HG03139 (cell line): ENCODE data around the gene ANAPC7.
"Not testable (repeated sequence)": the region's sequence is repeated elsewhere in the genome, so short reads cannot be mapped to it uniquely, and the experiment has no call there.

ENCODE experiments used
- ATAC-seq: cut with Tn5 transposase; IDR thresholded peaks from one replicate; pipeline ENCODE4 v1.9.1; 2021; ENCODE audit not compliant: unreplicated experiment

Gene ANAPC7

GRCh38 chr12:110349096-110349495, 54.4 kb downstream of the ANAPC7 start:
- no peak for ATAC-seq

- no peak for ATAC-seq
Observed at GRCh38 chr12:110348431-110349059, 55.0 kb downstream of the ANAPC7 start.

GRCh38 chr12:110347767-110348166, 55.7 kb downstream of the ANAPC7 start:
- no peak for ATAC-seq

- ATAC-seq: no peak
Observed at GRCh38 chr12:110345963-110346362, 57.5 kb downstream of the ANAPC7 start.

- no peak for ATAC-seq
Observed at GRCh38 chr12:110345176-110345661, 58.3 kb downstream of the ANAPC7 start.

GRCh38 chr12:110344657-110345056, 58.9 kb downstream of the ANAPC7 start:
- no peak for ATAC-seq

- ATAC-seq: no peak
Observed at GRCh38 chr12:110343736-110344555, 59.6 kb downstream of the ANAPC7 start.

- ATAC-seq: no peak
Observed at GRCh38 chr12:110343114-110343513, 60.4 kb downstream of the ANAPC7 start.

- no peak for ATAC-seq
Observed at GRCh38 chr12:110342157-110342556, 61.4 kb downstream of the ANAPC7 start.

GRCh38 chr12:110340706-110341105, 62.8 kb downstream of the ANAPC7 start:
- no peak for ATAC-seq

- ATAC-seq: not testable (repeated sequence)
Observed at GRCh38 chr12:110340261-110340660, 63.2 kb downstream of the ANAPC7 start.

GRCh38 chr12:110339184-110339952, 64.1 kb downstream of the ANAPC7 start:
- no peak for ATAC-seq

GRCh38 chr12:110338754-110339153, 64.8 kb downstream of the ANAPC7 start:
- ATAC-seq: no peak

- no peak for ATAC-seq
Observed at GRCh38 chr12:110337912-110338710, 65.4 kb downstream of the ANAPC7 start.

- ATAC-seq: no peak
Observed at GRCh38 chr12:110335481-110336045, 67.9 kb downstream of the ANAPC7 start.

- ATAC-seq: no peak
Observed at GRCh38 chr12:110333201-110333600, 70.3 kb downstream of the ANAPC7 start.

GRCh38 chr12:110330544-110330943, 73.0 kb downstream of the ANAPC7 start:
- ATAC-seq: no peak

- no peak for ATAC-seq
Observed at GRCh38 chr12:110330124-110330523, 73.4 kb downstream of the ANAPC7 start.

GRCh38 chr12:110329710-110330109, 73.8 kb downstream of the ANAPC7 start:
- ATAC-seq: no peak
